ENCODE measurements around the gene EOLA1.
A peak's percentile ranks its signal among the peaks of the same experiment; 100 is the strongest.
"Not testable (repeated sequence)": the region's sequence is repeated elsewhere in the genome, so short reads cannot be mapped to it uniquely, and the experiment has no call there.

The EOLA1 gene
- long read RNA-seq, donor 1, partial matches to known transcripts = 0 of 4 reads
- long read RNA-seq, donor 1, other reads (novel, unspliced or antisense) = 0 of 4 reads
- long read RNA-seq, donor 2, partial matches to known transcripts = 7 of 8 reads
- long read RNA-seq, donor 2, other reads (novel, unspliced or antisense) = 0 of 8 reads
- long read RNA-seq, donor 3, partial matches to known transcripts = 0 of 2 reads
- long read RNA-seq, donor 3, other reads (novel, unspliced or antisense) = 0 of 2 reads
- long read RNA-seq, donor 4, partial matches to known transcripts = 0 of 5 reads
- long read RNA-seq, donor 4, other reads (novel, unspliced or antisense) = 0 of 5 reads
- long read RNA-seq, donor 5, partial matches to known transcripts = 0 of 4 reads
- long read RNA-seq, donor 5, other reads (novel, unspliced or antisense) = 0 of 4 reads
- long read RNA-seq, donor 6, partial matches to known transcripts = 0 of 1 reads
- long read RNA-seq, donor 6, other reads (novel, unspliced or antisense) = 0 of 1 reads
- long read RNA-seq, donor 7, partial matches to known transcripts = 0 of 5 reads
- long read RNA-seq, donor 7, other reads (novel, unspliced or antisense) = 0 of 5 reads
- long read RNA-seq, donor 8, partial matches to known transcripts = 0 of 2 reads
- long read RNA-seq, donor 8, other reads (novel, unspliced or antisense) = 0 of 2 reads

DNA sequence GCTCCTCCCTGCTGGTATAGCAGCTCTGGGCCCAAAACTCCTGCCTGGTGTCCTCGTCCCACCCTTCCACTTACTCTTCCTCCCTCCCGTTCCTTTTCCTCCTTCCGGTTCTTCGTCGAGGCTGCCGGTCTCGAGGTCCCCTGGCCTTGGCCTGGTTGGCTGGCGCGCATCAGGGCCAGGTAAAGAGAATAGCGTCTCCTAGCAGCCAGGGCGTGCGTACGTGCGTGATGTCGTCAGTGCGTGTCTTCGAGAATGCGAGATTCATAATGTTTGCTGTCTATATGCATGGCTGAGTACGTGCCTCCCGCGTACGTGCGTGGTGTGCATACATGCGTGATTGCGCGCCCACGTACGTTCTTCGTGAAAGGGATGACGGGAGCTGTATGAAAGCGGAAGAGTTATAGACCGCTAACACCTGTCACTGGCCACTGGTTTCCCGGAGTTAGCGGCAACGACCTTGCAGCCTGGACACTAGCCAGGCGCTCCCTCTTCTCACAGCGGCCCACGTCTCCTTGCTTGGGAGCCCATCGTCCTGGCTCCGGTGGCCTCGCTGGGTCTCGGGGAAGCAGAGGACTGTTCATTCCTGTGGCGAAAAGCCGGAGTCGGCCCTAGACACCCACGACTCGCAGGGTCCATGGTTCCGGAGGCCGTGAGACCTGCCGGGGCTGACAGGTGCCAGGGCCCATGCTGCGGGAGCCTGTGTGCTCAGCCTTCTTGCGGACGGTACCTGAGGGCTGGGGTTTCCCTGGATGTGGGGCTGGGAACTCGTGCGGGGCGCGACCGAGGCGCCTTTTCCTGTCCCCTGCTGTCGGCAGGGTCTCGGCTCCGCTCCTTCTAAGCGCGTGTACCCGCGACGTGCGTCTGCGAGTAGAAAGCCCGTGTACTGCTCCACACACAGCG is at the start of gene EOLA1:
TSS of gene EOLA1 (plus strand) at position 392 of the 900 bp plus-strand sequence. CDS start 4,619 bp downstream, outside the sequence.
- DNase-seq = peak; percentile 84

DNA sequence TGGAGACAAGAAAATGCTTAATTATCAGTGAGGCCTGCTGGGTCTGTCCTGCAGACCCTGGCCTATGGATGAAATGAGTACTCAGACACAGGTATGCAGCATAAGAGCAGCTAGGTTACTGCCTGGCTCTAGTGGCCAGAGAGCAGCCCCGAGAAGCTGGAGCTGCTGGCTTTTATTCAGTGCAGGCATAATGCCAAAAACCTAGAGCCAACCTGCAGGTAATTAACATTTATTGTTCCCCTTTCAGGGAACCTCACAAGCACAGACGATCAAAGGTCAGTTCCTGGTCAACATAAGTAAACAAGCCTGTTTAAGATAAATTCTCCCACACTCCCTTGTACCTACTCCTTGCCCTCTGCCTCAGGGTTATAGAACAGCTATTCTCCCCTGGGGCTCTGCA is 49.0 kb upstream of the EOLA1 start:
- DNase-seq = no peak

GRCh38 chrX:149493567-149494562 is 46.9 kb upstream of the EOLA1 start:
- DNase-seq = no peak

DNA sequence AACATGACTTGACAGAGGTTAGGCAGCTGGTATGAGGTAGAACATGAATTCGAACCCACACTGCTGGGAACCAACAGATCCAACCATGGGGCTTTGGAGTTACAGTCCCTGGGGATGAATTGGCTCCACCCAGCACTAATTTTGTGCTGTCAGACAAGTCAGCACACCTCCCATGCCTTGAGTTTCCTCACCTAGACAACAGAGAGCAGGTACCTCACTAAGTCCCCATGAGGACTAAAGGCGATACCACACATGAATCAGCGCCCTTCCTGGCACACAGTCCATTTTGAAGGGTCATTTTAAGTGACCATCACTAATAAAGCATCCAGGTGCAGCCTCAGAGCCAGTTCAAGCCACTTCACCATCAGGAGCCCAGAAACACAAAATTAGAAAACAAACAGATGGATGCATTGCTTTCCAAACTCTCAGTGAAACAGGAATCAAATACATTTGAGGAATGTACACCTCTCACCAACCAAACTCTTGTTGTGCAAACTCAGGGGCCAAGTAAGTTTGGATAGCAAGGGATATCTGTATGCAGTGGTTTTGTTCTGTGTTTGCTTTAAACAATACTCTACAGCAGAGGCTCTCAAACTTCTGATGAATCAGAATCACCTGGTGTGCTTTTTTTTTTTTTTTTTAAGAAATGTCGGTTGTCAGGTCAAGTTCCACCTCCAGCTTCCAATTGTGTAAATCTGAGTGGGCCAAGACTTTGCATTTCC is 45.8 kb upstream of the EOLA1 start:
- no peak for DNase-seq

GRCh38 chrX:149495573-149496071 is 45.2 kb upstream of the EOLA1 start:
- no peak for DNase-seq

- DNase-seq = no peak
Observed at GRCh38 chrX:149497054-149497453, 43.8 kb upstream of the EOLA1 start.

- no peak for DNase-seq
Observed at GRCh38 chrX:149497626-149498025, 43.2 kb upstream of the EOLA1 start.

GRCh38 chrX:149498767-149499166 is 42.0 kb upstream of the EOLA1 start:
- no peak for DNase-seq

GRCh38 chrX:149499766-149500165 is 41.0 kb upstream of the EOLA1 start:
- DNase-seq = no peak

GRCh38 chrX:149502923-149503322 is 37.9 kb upstream of the EOLA1 start:
- DNase-seq = not testable (repeated sequence)

GRCh38 chrX:149503446-149503845 is 37.4 kb upstream of the EOLA1 start:
- DNase-seq = not testable (repeated sequence)

- no peak for DNase-seq
Observed at GRCh38 chrX:149504226-149504914, 36.4 kb upstream of the EOLA1 start.

GRCh38 chrX:149504915-149505651 is 35.7 kb upstream of the EOLA1 start, which contains the start of gene IDS:
Gene IDS (minus strand): TSS chrX:149505306. CDS start chrX:149505137, 169 bp downstream.
- DNase-seq = peak; percentile 78

DNA sequence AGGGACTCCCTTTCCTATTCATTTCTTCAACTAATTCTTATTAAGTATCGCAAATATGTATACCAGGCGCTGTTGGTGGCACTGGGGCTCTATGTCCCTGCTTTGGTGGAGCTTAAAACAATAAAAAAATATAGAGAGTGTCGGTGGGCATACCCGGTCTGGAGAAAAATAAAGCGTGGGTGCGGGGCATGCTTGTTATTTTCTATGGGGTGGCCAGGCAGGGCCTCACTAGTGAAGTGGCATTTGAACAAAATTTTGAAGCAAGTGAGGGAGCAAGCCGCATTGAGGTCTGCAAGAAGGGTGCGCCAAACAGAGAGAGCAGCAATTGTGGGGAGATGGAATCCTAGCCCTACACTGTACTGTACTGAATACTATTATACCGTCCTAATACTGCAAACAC is 35.1 kb upstream of the EOLA1 start:
- DNase-seq = no peak

- no peak for DNase-seq
Observed at GRCh38 chrX:149506349-149506748, 34.5 kb upstream of the EOLA1 start.

DNA sequence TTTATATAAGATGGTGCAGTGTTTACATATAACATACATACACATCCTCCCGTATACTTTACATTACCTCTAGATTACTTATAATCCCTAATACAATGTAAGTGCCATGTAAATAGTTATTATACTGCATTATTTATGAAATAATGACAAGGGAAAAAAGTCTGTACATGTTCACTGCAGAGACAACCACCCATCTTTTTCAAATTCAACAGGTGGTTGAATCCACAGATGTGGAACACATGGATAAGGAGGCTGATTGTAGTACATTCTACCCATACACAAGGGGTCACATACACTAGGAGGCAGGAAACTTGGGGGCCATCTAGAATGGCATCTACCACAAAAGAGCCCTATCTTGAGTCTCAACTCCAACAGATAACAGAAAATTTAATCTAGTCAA is 32.3 kb upstream of the EOLA1 start:
- DNase-seq = no peak

DNA sequence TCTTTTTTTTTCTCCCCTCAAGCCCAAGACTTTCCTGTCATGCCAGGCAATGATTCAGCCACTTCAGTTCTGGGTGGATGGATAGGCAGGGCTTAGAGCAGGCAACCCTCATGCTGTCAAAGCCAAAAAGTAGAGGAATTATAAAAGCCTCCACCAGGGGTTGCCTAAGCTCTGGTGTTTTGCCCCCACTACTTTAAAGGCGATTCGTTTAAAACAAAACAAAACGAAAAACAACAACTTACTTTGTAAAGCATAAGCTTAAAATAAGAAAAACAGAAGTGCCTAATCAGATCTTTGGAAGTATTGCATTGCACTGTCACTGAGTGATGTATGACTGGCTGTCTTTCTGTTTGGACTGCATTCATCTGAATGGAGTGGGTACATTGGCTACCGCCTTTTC is 30.4 kb upstream of the EOLA1 start:
- no peak for DNase-seq

DNA sequence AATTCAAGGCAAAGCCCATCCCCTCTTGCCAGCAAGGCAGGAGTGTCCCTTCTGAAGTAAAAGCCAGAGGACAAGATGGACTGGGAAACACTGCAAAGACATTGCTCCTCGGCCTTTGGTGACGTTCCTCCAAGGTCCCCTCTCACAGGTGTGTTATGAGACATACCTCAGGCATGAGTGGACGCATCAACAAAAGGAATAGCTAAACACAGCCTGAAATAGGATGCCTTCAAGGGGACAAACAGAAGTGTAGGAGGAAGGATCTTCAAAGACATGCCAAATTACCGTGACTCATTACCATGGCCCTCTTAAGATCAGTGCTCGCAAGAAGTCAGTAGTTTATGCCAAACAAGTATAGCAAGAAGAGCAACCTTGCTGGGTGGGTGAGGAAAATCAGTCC is 29.7 kb upstream of the EOLA1 start:
- DNase-seq = no peak
